HUES64 (cell line): ENCODE results near the gene APBB1IP.

Experiments used
- H3K27ac ChIP-seq: 2 replicates; pipeline ENCODE4 v1.7.0; 2013; ENCODE audit warnings: low read depth, low read length, inconsistent platforms
- H3K27me3 ChIP-seq: 2 replicates; pipeline ENCODE4 v1.6.1; 2013; ENCODE audit warnings: mild to moderate bottlenecking, low read length; ENCODE audit not compliant: insufficient read depth
- H3K36me3 ChIP-seq: 2 replicates; pipeline ENCODE4 v1.6.1; 2013; ENCODE audit warnings: mild to moderate bottlenecking, low read length; ENCODE audit not compliant: insufficient read depth
- H3K4me1 ChIP-seq: 2 replicates; pipeline ENCODE4 v1.6.1; 2013; ENCODE audit warnings: mild to moderate bottlenecking, low read length, moderate library complexity; ENCODE audit not compliant: insufficient read depth
- H3K4me3 ChIP-seq: 2 replicates; pipeline ENCODE4 v1.5.1; 2013; ENCODE audit warnings: mild to moderate bottlenecking, low read length, moderate library complexity
- H3K9ac ChIP-seq: 2 replicates; pipeline ENCODE4 v1.6.1; 2013; ENCODE audit warnings: mild to moderate bottlenecking, low read depth, low read length
- H3K9me3 ChIP-seq: 2 replicates; pipeline ENCODE4 v1.6.1; 2013; ENCODE audit warnings: low read depth, low read length; ENCODE audit not compliant: insufficient read depth
- WGBS: fragments of 150-250, 120-280 bp; methylation state at CpG from one replicate; pipeline ENCODE4 v1.1.7; 2013; ENCODE audit warnings: missing lambda C conversion rate; 5-methylcytosine and 5-hydroxymethylcytosine counted together

The APBB1IP gene

DNA sequence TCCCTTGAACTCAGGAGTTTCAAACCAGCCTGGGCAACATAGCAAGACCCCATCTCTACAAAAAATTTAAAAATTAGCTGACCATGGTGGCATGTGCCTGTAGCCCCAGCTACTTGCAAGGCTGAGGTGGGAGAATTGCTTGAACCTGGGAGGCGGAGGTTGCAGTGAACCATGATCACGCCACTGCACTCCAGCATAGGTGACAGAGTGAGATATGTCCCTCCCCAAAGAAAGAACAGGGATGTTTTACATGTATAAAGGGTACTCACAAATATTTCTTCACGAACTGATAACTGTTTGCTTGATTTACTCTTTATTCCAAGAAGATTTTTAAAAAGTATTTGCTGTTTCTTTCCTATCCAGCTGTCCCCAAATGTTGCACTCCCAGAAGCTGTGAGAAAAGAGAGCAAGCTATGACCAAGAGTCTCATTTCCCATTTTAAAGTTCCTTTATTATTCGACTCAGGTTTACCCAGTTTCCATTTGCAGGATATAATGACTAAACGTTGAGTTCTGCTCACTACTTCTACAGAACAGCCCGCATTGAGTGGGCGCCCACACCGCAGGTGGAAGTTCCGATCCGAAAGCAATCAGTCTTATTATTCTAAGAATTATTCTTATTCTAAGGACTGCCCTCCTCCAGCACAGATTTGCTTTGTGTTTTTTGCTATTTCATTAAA is 90.7 kb downstream of the APBB1IP start:
- H3K27ac ChIP-seq, result no peak overlapping the region
- WGBS, result 92% methylated on average over 7 of the region's 10 CpGs
- no peaks in the 10 kb centered on the region for H3K27me3 ChIP-seq

GRCh38 chr10:26534384-26534783 is 96.2 kb downstream of the APBB1IP start:
- Histone ChIP-seq H3K4me3 (no peak overlapping the region), H3K36me3 (no peaks in the 10 kb centered on the region), H3K9me3 (no peaks in the 10 kb centered on the region), H3K27me3 (no peaks in the 10 kb centered on the region), H3K9ac (no peak overlapping the region), H3K4me1 (no peaks in the 10 kb centered on the region), H3K27ac (no peak overlapping the region)
- WGBS, result 76% methylated on average over 7 of the region's 7 CpGs

More for the DNA sequence above, 90.7 kb downstream of the APBB1IP start:
- Histone ChIP-seq H3K4me1 (peaks cover 5% of the 10 kb centered on the region; the same call in 1 of the 2 replicates), H3K36me3 (no peaks in the 10 kb centered on the region), H3K4me3 (no peak overlapping the region), H3K9me3 (no peaks in the 10 kb centered on the region), H3K9ac (no peak overlapping the region)

- Histone ChIP-seq H3K36me3 (no peaks in the 10 kb centered on the region), H3K27ac (no peak overlapping the region), H3K4me1 (no peaks in the 10 kb centered on the region), H3K27me3 (no peaks in the 10 kb centered on the region), H3K4me3 (no peak overlapping the region), H3K9ac (no peak overlapping the region), H3K9me3 (no peaks in the 10 kb centered on the region)
- 50% methylated on average over 4 of the region's 5 CpGs for WGBS
Observed at GRCh38 chr10:26540601-26541000, 102.5 kb downstream of the APBB1IP start.

GRCh38 chr10:26543567-26544306 is 105.6 kb downstream of the APBB1IP start:
- Histone ChIP-seq H3K4me3 (no peak overlapping the region), H3K27me3 (no peaks in the 10 kb centered on the region), H3K4me1 (0 out of 2 replicates have a peak, but pooled peaks cover 3% of the 10 kb centered on the region), H3K9me3 (no peaks in the 10 kb centered on the region), H3K27ac (no peak overlapping the region), H3K36me3 (no peaks in the 10 kb centered on the region), H3K9ac (no peak overlapping the region)
- 94% methylated on average over 6 of the region's 7 CpGs for WGBS

DNA sequence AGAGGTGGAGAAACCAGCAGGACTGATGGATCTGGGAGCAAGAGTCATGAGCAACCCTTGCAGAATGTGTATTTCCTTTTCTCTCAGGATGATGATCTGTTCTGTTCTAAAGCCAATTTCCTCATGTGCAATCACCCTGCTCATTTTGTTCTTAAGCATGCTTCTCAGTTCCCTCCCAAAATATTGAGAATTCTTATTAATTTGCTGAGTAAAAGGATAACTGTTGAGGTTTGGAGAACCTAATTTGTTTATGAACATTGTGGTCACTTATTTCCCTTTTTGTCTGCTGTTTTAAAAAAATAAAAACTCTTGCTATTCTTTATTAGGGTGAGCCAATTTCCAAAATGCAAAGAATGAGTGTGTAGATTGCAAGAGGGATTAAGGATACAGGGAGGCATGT is 106.8 kb downstream of the APBB1IP start:
- H3K9ac ChIP-seq, result no peak overlapping the region
- no peaks in the 10 kb centered on the region for H3K9me3 ChIP-seq
- H3K27ac ChIP-seq, result no peak overlapping the region
- H3K27me3 ChIP-seq, result no peaks in the 10 kb centered on the region
- no peak overlapping the region for H3K4me3 ChIP-seq
- H3K4me1 ChIP-seq, result 0 out of 2 replicates have a peak, but pooled peaks cover 3% of the 10 kb centered on the region
- no peaks in the 10 kb centered on the region for H3K36me3 ChIP-seq

DNA sequence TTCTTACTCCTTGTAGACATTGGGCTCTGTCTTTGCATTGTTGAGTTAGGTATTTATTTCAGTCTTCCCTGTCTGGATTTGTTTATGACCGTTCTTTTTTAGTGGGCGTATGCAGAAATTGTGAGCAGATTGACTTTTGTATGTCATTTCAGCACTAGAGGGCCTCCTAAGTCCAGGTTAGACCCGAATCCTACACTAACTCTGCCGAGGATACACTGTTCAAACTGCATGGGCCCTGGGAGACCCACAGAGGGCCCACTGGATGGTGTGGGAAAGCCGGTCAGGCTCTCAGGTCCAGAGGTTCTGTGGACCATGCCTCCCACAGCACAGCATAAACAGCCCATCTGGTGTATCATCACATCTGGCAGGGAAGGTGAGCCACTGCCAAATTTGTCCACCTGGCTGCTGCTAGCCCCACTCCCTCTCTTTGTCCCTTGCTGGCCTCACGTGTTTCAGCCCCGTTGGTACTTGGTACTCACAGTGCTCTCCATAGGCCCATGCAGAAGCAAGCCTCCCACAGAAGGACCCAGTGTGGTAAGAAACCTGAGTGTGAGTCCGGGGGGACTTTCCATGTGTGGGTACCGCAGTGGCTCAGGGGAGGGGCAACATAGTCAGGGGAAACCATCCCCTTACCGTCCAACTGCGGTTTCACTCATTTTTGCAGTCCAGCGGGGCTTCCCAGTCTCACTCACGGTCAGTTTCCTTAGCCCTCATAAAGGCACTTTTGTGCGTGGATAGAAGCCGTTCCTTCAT is 112.8 kb downstream of the APBB1IP start:
- H3K9me3 ChIP-seq, result no peaks in the 10 kb centered on the region
- 90% methylated on average over 15 of the region's 15 CpGs for WGBS
- H3K27me3 ChIP-seq, result no peaks in the 10 kb centered on the region
- no peak overlapping the region for H3K9ac ChIP-seq
- no peak overlapping the region for H3K4me3 ChIP-seq
- peaks cover 4% of the 10 kb centered on the region; the same call in 1 of the 2 replicates for H3K4me1 ChIP-seq
- no peak overlapping the region for H3K27ac ChIP-seq
- H3K36me3 ChIP-seq, result no peaks in the 10 kb centered on the region

DNA sequence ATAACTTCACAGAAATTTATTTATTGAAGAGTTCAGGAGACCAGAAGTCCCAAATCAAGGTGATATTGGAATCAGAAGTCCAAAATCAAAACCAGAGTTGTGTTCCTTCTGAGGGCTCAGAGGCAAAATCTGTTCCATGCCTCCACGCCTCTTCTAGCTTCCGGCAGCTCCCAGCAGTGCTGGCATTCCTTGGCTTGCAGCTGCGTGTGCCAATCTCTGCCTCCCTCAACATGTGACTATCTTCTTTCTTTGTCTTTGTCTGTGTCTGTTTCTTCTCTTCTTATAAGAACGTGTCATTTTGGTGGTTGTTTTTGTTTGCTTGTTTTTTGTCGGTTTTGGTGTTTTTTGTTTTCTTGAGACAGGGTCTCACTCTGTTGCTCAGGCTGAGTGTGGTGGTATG is 116.1 kb downstream of the APBB1IP start:
- Histone ChIP-seq H3K27ac (no peak overlapping the region), H3K36me3 (no peaks in the 10 kb centered on the region), H3K9me3 (no peaks in the 10 kb centered on the region), H3K4me3 (no peak overlapping the region), H3K9ac (no peak overlapping the region), H3K4me1 (peaks cover 11% of the 10 kb centered on the region), H3K27me3 (no peaks in the 10 kb centered on the region)
- 96% methylated on average over 5 of the region's 5 CpGs for WGBS

DNA sequence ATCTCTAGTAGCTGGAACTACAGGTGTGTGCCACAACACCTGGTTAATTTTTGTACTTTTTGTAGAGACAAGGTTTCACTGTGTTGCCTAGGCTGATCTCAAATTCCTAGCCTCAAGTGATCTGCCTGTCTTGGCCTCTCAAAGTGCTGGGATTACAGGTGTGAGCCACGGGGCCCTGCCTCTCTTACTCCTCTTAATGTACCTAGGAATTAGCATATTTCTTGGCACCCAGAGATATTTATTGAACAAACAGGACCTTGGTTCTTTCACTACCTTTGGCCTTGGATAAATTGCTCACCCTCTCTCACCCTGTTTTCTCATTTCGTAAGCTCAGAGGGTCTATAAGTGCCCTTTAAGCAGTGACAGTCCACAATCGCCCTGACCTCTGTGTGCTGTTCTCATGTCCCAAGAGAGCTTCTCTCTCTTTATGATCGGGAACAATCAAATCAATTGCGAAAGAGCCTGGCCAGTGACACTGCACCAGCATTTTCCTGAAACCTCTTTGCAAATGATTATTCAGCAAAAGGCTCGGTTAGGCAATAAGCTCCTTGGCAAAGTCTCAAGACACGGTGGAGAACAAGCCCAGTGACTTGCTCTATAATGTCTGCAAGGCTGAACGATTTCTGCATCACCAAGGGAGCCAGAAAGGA is 117.7 kb downstream of the APBB1IP start:
- no peaks in the 10 kb centered on the region for H3K36me3 ChIP-seq
- no peak overlapping the region for H3K27ac ChIP-seq
- H3K9ac ChIP-seq, result no peak overlapping the region
- 81% methylated on average over 8 of the region's 8 CpGs for WGBS
- no peak overlapping the region for H3K4me3 ChIP-seq
- peaks cover 11% of the 10 kb centered on the region for H3K4me1 ChIP-seq
- H3K9me3 ChIP-seq, result no peaks in the 10 kb centered on the region
- no peaks in the 10 kb centered on the region for H3K27me3 ChIP-seq

- H3K27me3 ChIP-seq, result no peaks in the 10 kb centered on the region
- H3K4me1 ChIP-seq, result peaks cover 11% of the 10 kb centered on the region
- no peaks in the 10 kb centered on the region for H3K36me3 ChIP-seq
- no peak overlapping the region; the same call in 1 of the 2 replicates for H3K27ac ChIP-seq
- no peak overlapping the region for H3K4me3 ChIP-seq
- H3K9me3 ChIP-seq, result no peaks in the 10 kb centered on the region
- no peak overlapping the region for H3K9ac ChIP-seq
- 39% methylated on average over 7 of the region's 9 CpGs for WGBS
Observed at GRCh38 chr10:26556748-26557640, 118.9 kb downstream of the APBB1IP start.

DNA sequence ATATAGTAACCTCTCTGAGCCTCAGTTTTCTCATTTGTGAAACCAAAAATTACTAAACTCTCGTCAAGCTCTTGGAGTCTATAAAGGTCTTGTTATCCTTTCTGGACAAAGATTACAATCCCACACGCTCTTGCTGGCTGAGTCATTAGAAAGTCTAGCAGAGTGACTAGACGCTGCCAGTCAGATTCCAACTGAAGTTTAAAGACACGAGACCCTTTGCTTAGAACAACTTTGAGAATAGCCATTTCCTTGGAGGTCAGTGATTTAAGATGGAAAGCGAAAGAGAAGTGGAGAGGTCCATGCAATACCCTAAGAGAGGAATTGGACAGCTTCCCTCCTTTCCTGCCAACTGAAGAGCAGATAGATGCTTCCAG is 119.5 kb downstream of the APBB1IP start:
- Histone ChIP-seq H3K9me3 (no peaks in the 10 kb centered on the region), H3K4me3 (no peak overlapping the region), H3K27ac (no peak overlapping the region), H3K36me3 (no peaks in the 10 kb centered on the region), H3K27me3 (no peaks in the 10 kb centered on the region), H3K4me1 (peaks cover 11% of the 10 kb centered on the region), H3K9ac (no peak overlapping the region)
- WGBS, result 91% methylated on average over 5 of the region's 5 CpGs
